ENCODE data around the gene SLC38A7.

Gene SLC38A7

DNA sequence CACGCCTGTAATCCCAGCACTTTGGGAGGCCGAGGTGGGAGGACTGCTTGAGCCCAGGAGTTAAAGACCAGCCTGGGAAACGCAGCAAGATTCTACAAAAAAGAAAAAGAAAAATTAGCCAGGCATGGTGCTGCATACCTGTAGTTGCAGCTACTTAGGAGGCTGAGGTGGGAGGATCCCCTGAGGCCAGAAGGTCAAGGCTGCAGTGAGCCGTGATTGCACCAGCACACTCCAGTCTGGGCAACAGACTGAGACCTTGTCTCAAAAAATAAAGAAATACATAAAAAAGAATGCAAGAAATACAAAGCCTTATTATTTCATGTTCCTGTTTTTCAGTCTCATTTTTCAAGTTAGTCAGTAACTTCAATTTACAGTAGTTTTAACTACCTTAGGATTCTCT lies 49.1 kb downstream of the SLC38A7 start:
- H3K4me3 ChIP-seq (ENCODE audit: low read length in 2 of 2): no peak overlapping the region
- no peaks in the 10 kb centered on the region for H3K9me3 ChIP-seq (ENCODE audit: control insufficient read depth in 2 of 2, low read length in 2 of 2)
- H3K4me1 ChIP-seq (ENCODE audit: control insufficient read depth, insufficient read depth, low read length): peaks cover 2% of the 10 kb centered on the region
- H3K27me3 ChIP-seq (ENCODE audit: control insufficient read depth in 1 of 2, insufficient read depth in 2 of 2, low read length in 2 of 2): no peaks in the 10 kb centered on the region
- no peak overlapping the region for H3K9ac ChIP-seq (ENCODE audit: low read length in 2 of 2)
- no peak overlapping the region for H3K27ac ChIP-seq (ENCODE audit: low read length)
- H3K36me3 ChIP-seq (ENCODE audit: control insufficient read depth in 2 of 2, insufficient read depth in 2 of 2, low read length in 2 of 2): no peaks in the 10 kb centered on the region

DNA sequence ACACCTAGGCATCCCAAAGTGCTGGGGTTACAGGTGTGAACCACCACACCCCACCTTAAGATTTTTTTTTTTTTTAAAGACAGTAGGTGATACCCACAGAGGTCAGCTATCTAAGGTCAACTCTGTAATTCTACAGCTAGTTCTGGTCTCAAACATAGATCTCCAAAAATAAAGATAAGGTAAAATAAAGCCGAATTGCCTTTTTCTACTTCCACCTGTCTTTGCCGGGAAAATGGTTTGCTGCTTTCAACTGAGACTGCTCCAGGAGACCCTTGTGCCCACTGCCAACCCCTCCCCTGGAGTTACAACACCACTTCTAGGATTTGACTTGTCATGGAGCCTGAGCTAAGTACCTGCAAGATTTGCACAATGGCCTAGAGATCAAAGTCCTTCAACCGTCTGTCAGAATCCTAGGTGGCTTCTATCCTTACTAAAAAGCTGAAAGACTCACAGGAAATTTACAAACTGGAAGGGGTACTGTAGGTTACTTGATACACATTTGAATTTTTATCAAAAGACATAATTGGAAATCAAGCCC lies 50.2 kb downstream of the SLC38A7 start:
- H3K27ac ChIP-seq (ENCODE audit: low read length): no peak overlapping the region

GRCh38 chr16:58629733-58630640 lies 54.6 kb downstream of the SLC38A7 start, which contains the start of gene CNOT1:
CNOT1 (minus strand) TSS chr16:58629826; CDS start chr16:58599337, 30,489 bp downstream.
- no peaks in the 10 kb centered on the region for H3K36me3 ChIP-seq (ENCODE audit: control insufficient read depth in 2 of 2, insufficient read depth in 2 of 2, low read length in 2 of 2)
- H3K9me3 ChIP-seq (ENCODE audit: control insufficient read depth in 2 of 2, low read length in 2 of 2): no peaks in the 10 kb centered on the region
- H3K4me3 ChIP-seq (ENCODE audit: low read length in 2 of 2): peak within 1 kb of the TSS; percentile 96 to 98
- peaks cover 12% of the 10 kb centered on the region for H3K4me1 ChIP-seq (ENCODE audit: control insufficient read depth, insufficient read depth, low read length)
- H3K9ac ChIP-seq (ENCODE audit: low read length in 2 of 2): peak within 1 kb of the TSS; percentile 99 to 100
- H3K27ac ChIP-seq (ENCODE audit: low read length): peak within 1 kb of the TSS; percentile 99
- no peaks in the 10 kb centered on the region for H3K27me3 ChIP-seq (ENCODE audit: control insufficient read depth in 1 of 2, insufficient read depth in 2 of 2, low read length in 2 of 2)

More for the DNA sequence above, 50.2 kb downstream of the SLC38A7 start:
- Histone ChIP-seq H3K4me3 (ENCODE audit: low read length in 2 of 2) (no peak overlapping the region), H3K27me3 (ENCODE audit: control insufficient read depth in 1 of 2, insufficient read depth in 2 of 2, low read length in 2 of 2) (no peaks in the 10 kb centered on the region), H3K9ac (ENCODE audit: low read length in 2 of 2) (no peak overlapping the region), H3K4me1 (ENCODE audit: control insufficient read depth, insufficient read depth, low read length) (peaks cover 6% of the 10 kb centered on the region), H3K9me3 (ENCODE audit: control insufficient read depth in 2 of 2, low read length in 2 of 2) (no peaks in the 10 kb centered on the region), H3K36me3 (ENCODE audit: control insufficient read depth in 2 of 2, insufficient read depth in 2 of 2, low read length in 2 of 2) (no peaks in the 10 kb centered on the region)

GRCh38 chr16:58628845-58629732 lies 55.5 kb downstream of the SLC38A7 start:
- Histone ChIP-seq H3K4me3 (ENCODE audit: low read length in 2 of 2) (peak overlapping the region; percentile 96 to 98), H3K36me3 (ENCODE audit: control insufficient read depth in 2 of 2, insufficient read depth in 2 of 2, low read length in 2 of 2) (peaks cover 1 to 3% of the 10 kb centered on the region in 2 donors), H3K27me3 (ENCODE audit: control insufficient read depth in 1 of 2, insufficient read depth in 2 of 2, low read length in 2 of 2) (no peaks in the 10 kb centered on the region), H3K27ac (ENCODE audit: low read length) (peak overlapping the region; percentile 99), H3K9ac (ENCODE audit: low read length in 2 of 2) (peak overlapping the region; percentile 99 to 100), H3K4me1 (ENCODE audit: control insufficient read depth, insufficient read depth, low read length) (peaks cover 12% of the 10 kb centered on the region), H3K9me3 (ENCODE audit: control insufficient read depth in 2 of 2, low read length in 2 of 2) (no peaks in the 10 kb centered on the region)

- H3K9ac ChIP-seq (ENCODE audit: low read length in 2 of 2): no peak overlapping the region
These were observed 60.4 kb downstream of the SLC38A7 start for GRCh38 chr16:58624209-58624608.

DNA sequence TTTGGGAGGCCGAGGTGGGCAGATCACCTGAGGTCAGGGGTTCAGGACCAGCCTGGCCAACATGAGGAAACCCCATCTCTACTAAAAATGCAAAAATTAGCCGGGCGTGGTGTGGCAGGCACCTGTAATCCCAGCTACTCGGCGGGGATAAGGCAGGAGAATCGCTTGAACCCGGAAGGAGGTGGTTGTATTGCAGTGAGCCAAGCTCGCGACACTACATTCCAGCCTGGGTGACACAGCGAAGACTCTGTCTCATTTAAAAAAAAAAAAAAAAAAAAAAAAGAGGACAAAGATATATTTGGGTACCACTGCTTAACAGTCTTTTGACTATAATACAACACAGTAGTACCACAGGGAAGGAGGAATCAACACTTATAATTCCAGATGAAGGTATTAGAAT lies 64.2 kb downstream of the SLC38A7 start:
- Histone ChIP-seq H3K4me3 (ENCODE audit: low read length in 2 of 2) (no peak overlapping the region), H3K36me3 (ENCODE audit: control insufficient read depth in 2 of 2, insufficient read depth in 2 of 2, low read length in 2 of 2) (peaks cover 6 to 12% of the 10 kb centered on the region in 2 donors), H3K27me3 (ENCODE audit: control insufficient read depth in 1 of 2, insufficient read depth in 2 of 2, low read length in 2 of 2) (no peaks in the 10 kb centered on the region), H3K4me1 (ENCODE audit: control insufficient read depth, insufficient read depth, low read length) (no peaks in the 10 kb centered on the region), H3K9me3 (ENCODE audit: control insufficient read depth in 2 of 2, low read length in 2 of 2) (no peaks in the 10 kb centered on the region), H3K27ac (ENCODE audit: low read length) (no peak overlapping the region), H3K9ac (ENCODE audit: low read length in 2 of 2) (no peak overlapping the region)

More at GRCh38 chr16:58624209-58624608, 60.4 kb downstream of the SLC38A7 start:
- Histone ChIP-seq H3K36me3 (ENCODE audit: control insufficient read depth in 2 of 2, insufficient read depth in 2 of 2, low read length in 2 of 2) (peaks cover 3 to 6% of the 10 kb centered on the region in 2 donors), H3K4me1 (ENCODE audit: control insufficient read depth, insufficient read depth, low read length) (peaks cover 6% of the 10 kb centered on the region), H3K27me3 (ENCODE audit: control insufficient read depth in 1 of 2, insufficient read depth in 2 of 2, low read length in 2 of 2) (no peaks in the 10 kb centered on the region), H3K4me3 (ENCODE audit: low read length in 2 of 2) (no peak overlapping the region), H3K27ac (ENCODE audit: low read length) (no peak overlapping the region), H3K9me3 (ENCODE audit: control insufficient read depth in 2 of 2, low read length in 2 of 2) (no peaks in the 10 kb centered on the region)

GRCh38 chr16:58615280-58615679 lies 69.3 kb downstream of the SLC38A7 start:
- Histone ChIP-seq H3K36me3 (ENCODE audit: control insufficient read depth in 2 of 2, insufficient read depth in 2 of 2, low read length in 2 of 2) (peaks cover 0 to 9% of the 10 kb centered on the region in 2 donors), H3K9ac (ENCODE audit: low read length in 2 of 2) (no peak overlapping the region), H3K9me3 (ENCODE audit: control insufficient read depth in 2 of 2, low read length in 2 of 2) (no peaks in the 10 kb centered on the region), H3K27ac (ENCODE audit: low read length) (no peak overlapping the region), H3K4me1 (ENCODE audit: control insufficient read depth, insufficient read depth, low read length) (no peaks in the 10 kb centered on the region), H3K27me3 (ENCODE audit: control insufficient read depth in 1 of 2, insufficient read depth in 2 of 2, low read length in 2 of 2) (no peaks in the 10 kb centered on the region), H3K4me3 (ENCODE audit: low read length in 2 of 2) (no peak overlapping the region)

Measured in stomach smooth muscle (tissue), 2 donors.